Measurements from ENCODE around the gene ARPC5L. TPM values are rescaled to one million over a fixed set of nuclear protein-coding genes. Genes with fewer than 3 reads are reported as not detected.

The ARPC5L gene
- total and polyA plus RNA-seq, 9 of the 15 experiments (the other 6 are each of a cell fraction or from before 2014, with no cell fraction given): 25.4 to 113 (median 63.8) TPM

- no peak for TF ChIP-seq NCOA2 (IDR thresholded peaks at IDR 0.05; ENCODE audit: partially characterized antibody in 2 of 2)
- TF ChIP-seq SRSF3 (IDR thresholded peaks at IDR 0.05; ENCODE audit: insufficient read depth, low read length): no peak
- no peak for TF ChIP-seq CGGBP1 (CRISPR knock-in tag; IDR thresholded peaks at IDR 0.05)
- no peak for TF ChIP-seq PTTG1 (tag; IDR thresholded peaks at IDR 0.05; ENCODE audit: low read depth)
- no peak for TF ChIP-seq GTF2B (IDR thresholded peaks at IDR 0.05; ENCODE audit: extremely low read depth, insufficient read length)
- TF ChIP-seq ZZZ3 (IDR thresholded peaks at IDR 0.05): no peak
- no peak for TF ChIP-seq ZNF239 (CRISPR knock-in tag; IDR thresholded peaks at IDR 0.05)
- TF ChIP-seq ATF6 (CRISPR knock-in tag; IDR thresholded peaks at IDR 0.05): no peak
- no peak for TF ChIP-seq NONO (IDR thresholded peaks at IDR 0.05; ENCODE audit: low read depth in 2 of 2, low read length in 1 of 2)
- no peak for TF ChIP-seq KAT2B (IDR thresholded peaks at IDR 0.05; ENCODE audit: low read depth, low read length)
- TF ChIP-seq ZNF384 (IDR thresholded peaks at IDR 0.05; ENCODE audit: low read depth, low read length): no peak
Measured at GRCh38 chr9:124887832-124888231, 25.9 kb downstream of the ARPC5L start (continued).
